ENCODE results near the gene DOCK8. TPM values are rescaled to one million over a fixed set of nuclear protein-coding genes. Genes with fewer than 3 reads are reported as not detected.

DOCK8 gene
- total RNA-seq, 2 experiments from 2014 or later, result 270 to 283 TPM

- ChIA-PET POLR2A (no interaction called here), CTCF (no interaction called here)
- Mint-ChIP-seq H3K4me3 (no peak overlapping the region), H3K36me3 (ENCODE audit: low read depth) (peaks cover 77% of the 10 kb centered on the region), H3K27ac (no peak overlapping the region), H3K27me3 (no peaks in the 10 kb centered on the region), H3K9me3 (no peaks in the 10 kb centered on the region), H3K4me1 (peaks cover 5% of the 10 kb centered on the region)
- DNase-seq, result no peak
Measured at GRCh38 chr9:304519-305185, 90.0 kb downstream of the DOCK8 start.

- no peaks in the 10 kb centered on the region for H3K9me3 Mint-ChIP-seq
- H3K27ac Mint-ChIP-seq, result no peak overlapping the region
- ChIA-PET POLR2A (interaction anchor here (0.8 kb wide), 1 partner anchor 105 kb away, joined by 3 read pairs; no protein-coding TSS in a partner anchor), CTCF (interaction anchor here (1.2 to 1.7 kb wide), 2 partner anchors 19 to 30 kb away, joined by 3 to 5 read pairs; no protein-coding TSS in a partner anchor)
- DNase-seq, result peak; percentile 61
- no peaks in the 10 kb centered on the region for H3K27me3 Mint-ChIP-seq
- H3K36me3 Mint-ChIP-seq (ENCODE audit: low read depth), result peaks cover 67% of the 10 kb centered on the region
- H3K4me3 Mint-ChIP-seq, result no peak overlapping the region
- H3K4me1 Mint-ChIP-seq, result peaks cover 3% of the 10 kb centered on the region
Measured at GRCh38 chr9:306907-307306, 92.2 kb downstream of the DOCK8 start.

- ChIA-PET CTCF (interaction anchor here (0.7 kb wide), 1 partner anchor 14 kb away, joined by 3 read pairs; no protein-coding TSS in a partner anchor), POLR2A (no interaction called here)
- Mint-ChIP-seq H3K27me3 (no peaks in the 10 kb centered on the region), H3K4me3 (no peak overlapping the region), H3K36me3 (ENCODE audit: low read depth) (peaks cover 57% of the 10 kb centered on the region), H3K27ac (no peak overlapping the region), H3K4me1 (no peaks in the 10 kb centered on the region), H3K9me3 (no peaks in the 10 kb centered on the region)
- DNase-seq, result no peak
Measured at GRCh38 chr9:311841-312240, 97.2 kb downstream of the DOCK8 start.

- Mint-ChIP-seq H3K27me3 (no peaks in the 10 kb centered on the region), H3K4me3 (no peak overlapping the region), H3K27ac (no peak overlapping the region), H3K4me1 (no peaks in the 10 kb centered on the region), H3K36me3 (ENCODE audit: low read depth) (peaks cover 61% of the 10 kb centered on the region), H3K9me3 (no peaks in the 10 kb centered on the region)
- CTCF ChIA-PET, result no interaction called here
- POLR2A ChIA-PET, result no interaction called here
- no peak for DNase-seq
Measured at GRCh38 chr9:312596-313320, 98.1 kb downstream of the DOCK8 start.

GRCh38 chr9:316382-316965 lies 101.8 kb downstream of the DOCK8 start:
- H3K4me3 Mint-ChIP-seq, result no peak overlapping the region
- no peaks in the 10 kb centered on the region for H3K4me1 Mint-ChIP-seq
- H3K9me3 Mint-ChIP-seq, result no peaks in the 10 kb centered on the region
- H3K27ac Mint-ChIP-seq, result no peak overlapping the region
- DNase-seq, result no peak
- POLR2A ChIA-PET, result no interaction called here
- CTCF ChIA-PET, result no interaction called here
- no peaks in the 10 kb centered on the region for H3K27me3 Mint-ChIP-seq
- H3K36me3 Mint-ChIP-seq (ENCODE audit: low read depth), result peaks cover 60% of the 10 kb centered on the region

GRCh38 chr9:318646-319045 lies 104.0 kb downstream of the DOCK8 start:
- Mint-ChIP-seq H3K27ac (no peak overlapping the region), H3K4me3 (no peak overlapping the region), H3K36me3 (ENCODE audit: low read depth) (peaks cover 46% of the 10 kb centered on the region), H3K27me3 (no peaks in the 10 kb centered on the region), H3K9me3 (no peaks in the 10 kb centered on the region), H3K4me1 (no peaks in the 10 kb centered on the region)
- DNase-seq, result no peak
- CTCF ChIA-PET, result interaction anchor here (1.1 kb wide), 1 partner anchor 17 kb away, joined by 3 read pairs; no protein-coding TSS in a partner anchor
- POLR2A ChIA-PET, result no interaction called here

- Mint-ChIP-seq H3K27ac (no peak overlapping the region), H3K27me3 (no peaks in the 10 kb centered on the region), H3K9me3 (no peaks in the 10 kb centered on the region), H3K36me3 (ENCODE audit: low read depth) (peaks cover 49% of the 10 kb centered on the region), H3K4me3 (no peak overlapping the region), H3K4me1 (no peaks in the 10 kb centered on the region)
- DNase-seq, result no peak
- POLR2A ChIA-PET, result no interaction called here
- CTCF ChIA-PET, result no interaction called here
Measured at GRCh38 chr9:324971-325370, 110.3 kb downstream of the DOCK8 start.

GRCh38 chr9:326667-327066 lies 112.0 kb downstream of the DOCK8 start:
- Mint-ChIP-seq H3K27me3 (no peaks in the 10 kb centered on the region), H3K9me3 (no peaks in the 10 kb centered on the region), H3K4me3 (no peak overlapping the region), H3K27ac (no peak overlapping the region), H3K4me1 (no peaks in the 10 kb centered on the region), H3K36me3 (ENCODE audit: low read depth) (peaks cover 65% of the 10 kb centered on the region)
- no peak for DNase-seq
- ChIA-PET POLR2A (no interaction called here), CTCF (interaction anchor here (0.6 kb wide), 1 partner anchor 37 kb away, joined by 3 read pairs; no protein-coding TSS in a partner anchor)

GRCh38 chr9:328453-328852 lies 113.8 kb downstream of the DOCK8 start:
- POLR2A ChIA-PET, result no interaction called here
- H3K36me3 Mint-ChIP-seq (ENCODE audit: low read depth), result peaks cover 70% of the 10 kb centered on the region
- CTCF ChIA-PET, result no interaction called here
- no peak overlapping the region for H3K27ac Mint-ChIP-seq
- H3K4me3 Mint-ChIP-seq, result no peak overlapping the region
- H3K4me1 Mint-ChIP-seq, result peaks cover 2% of the 10 kb centered on the region
- no peaks in the 10 kb centered on the region for H3K9me3 Mint-ChIP-seq
- no peaks in the 10 kb centered on the region for H3K27me3 Mint-ChIP-seq
- DNase-seq, result no peak

- Mint-ChIP-seq H3K36me3 (ENCODE audit: low read depth) (peaks cover 75% of the 10 kb centered on the region), H3K27me3 (no peaks in the 10 kb centered on the region), H3K4me1 (peaks cover 25% of the 10 kb centered on the region), H3K9me3 (no peaks in the 10 kb centered on the region), H3K4me3 (no peak overlapping the region), H3K27ac (no peak overlapping the region)
- ChIA-PET POLR2A (no interaction called here), CTCF (no interaction called here)
- no peak for DNase-seq
Measured at GRCh38 chr9:331197-331596, 116.5 kb downstream of the DOCK8 start.

- no peak for DNase-seq
- H3K9me3 Mint-ChIP-seq, result no peaks in the 10 kb centered on the region
- H3K4me3 Mint-ChIP-seq, result no peak overlapping the region
- H3K27me3 Mint-ChIP-seq, result no peaks in the 10 kb centered on the region
- peak overlapping the region; percentile 87 for H3K27ac Mint-ChIP-seq
- H3K36me3 Mint-ChIP-seq (ENCODE audit: low read depth), result peaks cover 77% of the 10 kb centered on the region
- ChIA-PET CTCF (interaction anchor here (1.7 kb wide), 1 partner anchor 10 kb away, joined by 4 read pairs; no protein-coding TSS in a partner anchor), POLR2A (no interaction called here)
- peaks cover 25% of the 10 kb centered on the region for H3K4me1 Mint-ChIP-seq
Measured at GRCh38 chr9:335373-335772, 120.7 kb downstream of the DOCK8 start.

- Mint-ChIP-seq H3K4me3 (no peak overlapping the region), H3K27ac (peak overlapping the region; percentile 87), H3K36me3 (ENCODE audit: low read depth) (peaks cover 76% of the 10 kb centered on the region), H3K4me1 (peaks cover 25% of the 10 kb centered on the region), H3K27me3 (no peaks in the 10 kb centered on the region), H3K9me3 (no peaks in the 10 kb centered on the region)
- CTCF ChIA-PET, result interaction anchor here (1.7 kb wide), 1 partner anchor 10 kb away, joined by 4 read pairs; no protein-coding TSS in a partner anchor
- POLR2A ChIA-PET, result no interaction called here
- no peak for DNase-seq
Measured at GRCh38 chr9:336039-336438, 121.4 kb downstream of the DOCK8 start.

- Mint-ChIP-seq H3K36me3 (ENCODE audit: low read depth) (peaks cover 81% of the 10 kb centered on the region), H3K9me3 (no peaks in the 10 kb centered on the region), H3K4me1 (peaks cover 22% of the 10 kb centered on the region), H3K4me3 (no peak overlapping the region), H3K27ac (no peak overlapping the region), H3K27me3 (no peaks in the 10 kb centered on the region)
- POLR2A ChIA-PET, result no interaction called here
- DNase-seq, result no peak
- CTCF ChIA-PET, result interaction anchor here (1.3 kb wide), 1 partner anchor 17 kb away, joined by 3 read pairs; no protein-coding TSS in a partner anchor
Measured at GRCh38 chr9:338602-339001, 123.9 kb downstream of the DOCK8 start.
